CD4-positive, alpha-beta T cell treated with Interleukin-2 at 100 ng/mL for 4 hours (primary cell): Measurements from ENCODE around the gene ISOC1.

ENCODE experiments used
- DNase-seq: peaks from one replicate; pipeline ENCODE4 v3.0.0-alpha.2; 2020; ENCODE audit warnings: low spot score

Gene ISOC1

DNA sequence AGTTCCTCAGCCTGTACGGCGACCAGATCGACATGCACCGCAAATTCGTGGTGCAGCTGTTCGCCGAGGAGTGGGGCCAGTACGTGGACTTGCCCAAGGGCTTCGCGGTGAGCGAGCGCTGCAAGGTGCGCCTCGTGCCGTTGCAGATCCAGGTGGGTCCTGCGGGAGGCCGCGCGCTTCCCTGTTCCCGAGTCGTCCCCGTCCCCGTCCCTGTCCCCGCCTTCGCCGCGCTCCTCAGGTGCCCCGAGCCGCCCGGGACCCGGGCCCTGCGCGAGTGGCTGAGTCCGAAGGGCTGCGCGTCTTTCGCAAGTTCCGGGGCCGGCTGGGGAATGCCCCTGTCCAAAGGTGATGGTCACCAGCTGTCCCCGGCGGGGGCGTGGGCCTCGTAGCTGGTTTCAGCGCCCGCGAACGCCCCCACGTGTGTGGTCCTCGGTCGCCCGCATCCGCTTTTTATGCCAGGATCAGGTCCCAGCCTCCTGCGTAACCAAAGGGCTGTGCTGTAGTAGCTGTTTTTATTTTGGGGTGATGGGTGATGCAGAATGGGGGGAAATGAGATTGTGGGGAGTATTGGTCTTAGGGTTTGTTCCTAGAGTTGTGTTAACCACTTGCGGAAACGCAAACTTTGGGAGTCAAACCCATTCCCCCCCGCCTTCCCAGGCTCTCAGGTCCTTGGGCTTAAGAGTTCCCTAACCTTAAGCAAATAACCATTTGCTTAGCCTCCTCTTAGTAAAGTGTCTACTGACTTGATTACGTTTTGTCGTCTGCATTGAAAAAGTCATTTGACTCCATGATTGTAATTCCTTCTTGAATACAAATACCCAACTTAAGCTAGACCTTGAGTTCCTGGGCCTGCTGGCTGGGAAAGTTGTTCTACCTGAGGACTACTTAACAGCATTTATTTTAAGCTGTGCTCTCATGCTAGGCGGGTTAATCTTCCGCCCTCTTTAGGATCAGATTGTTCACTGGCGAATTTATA is 663 bp downstream of the ISOC1 start:
- DNase-seq, result peak; percentile 32

DNA sequence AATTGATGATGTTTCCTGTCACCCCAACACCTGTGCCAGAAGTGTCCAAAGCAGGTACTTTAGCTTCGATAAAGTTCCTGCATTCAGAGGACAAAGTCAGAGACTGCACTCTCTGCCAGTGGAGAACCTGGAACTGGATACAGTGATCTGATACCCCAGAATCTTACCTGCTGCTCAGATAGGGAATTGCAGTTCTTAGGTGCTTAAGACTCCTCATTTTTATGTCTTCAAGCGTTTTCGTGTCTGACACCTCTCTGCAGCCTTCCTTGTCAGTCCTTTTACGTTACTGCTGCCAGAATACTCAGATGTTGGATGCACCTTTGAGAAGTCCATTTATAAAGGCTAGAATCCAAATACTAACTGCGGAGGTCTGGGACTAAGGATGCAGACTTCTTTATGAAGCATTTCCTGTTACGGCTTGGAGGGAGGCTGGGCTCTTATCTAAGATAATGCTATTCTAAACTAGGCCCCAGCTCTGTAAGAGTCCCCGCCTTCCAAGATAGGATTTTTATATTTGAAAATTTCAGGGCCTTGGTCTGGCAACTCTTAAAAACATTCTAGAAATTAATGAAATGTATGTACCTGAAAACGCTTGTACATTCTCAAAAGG is 1.9 kb downstream of the ISOC1 start:
- DNase-seq, result no peak

DNA sequence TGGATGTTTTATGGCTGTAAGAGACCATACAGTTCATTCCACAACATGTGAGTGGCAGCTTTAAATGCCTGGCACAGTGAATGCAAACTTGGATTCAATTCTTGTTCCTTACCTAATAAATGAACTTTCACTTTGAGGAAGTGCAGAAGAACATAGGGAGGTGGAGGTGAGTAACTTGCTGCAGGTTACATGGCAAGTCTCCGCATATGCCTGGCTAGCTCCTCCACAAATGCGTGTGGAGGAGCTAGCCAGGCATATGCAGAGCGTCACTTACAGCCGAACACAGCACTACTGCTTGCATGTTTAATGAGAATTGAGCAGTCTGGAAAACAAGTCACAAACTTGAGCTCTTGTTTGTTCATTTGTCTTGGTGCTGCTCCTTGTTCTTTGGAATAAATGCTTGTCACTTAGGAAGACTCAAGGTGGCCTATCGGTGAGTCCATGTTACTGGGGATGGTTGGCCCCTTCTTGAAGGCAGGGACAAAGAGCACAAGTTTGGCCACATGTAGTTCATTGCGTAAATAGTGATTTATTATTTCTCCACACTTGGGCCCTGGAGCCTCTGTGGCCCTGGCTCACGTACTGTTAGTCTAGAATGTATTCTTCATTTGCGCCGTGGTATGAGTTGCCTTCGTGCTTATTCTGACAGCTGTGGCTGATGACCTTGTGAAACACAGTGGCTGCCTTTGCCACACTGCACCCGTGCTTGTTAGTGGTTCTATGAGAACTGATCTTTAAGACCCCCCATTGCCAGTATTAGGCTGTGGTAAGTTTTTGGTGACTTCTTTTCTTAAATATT is 3.1 kb downstream of the ISOC1 start:
- DNase-seq, result no peak

DNA sequence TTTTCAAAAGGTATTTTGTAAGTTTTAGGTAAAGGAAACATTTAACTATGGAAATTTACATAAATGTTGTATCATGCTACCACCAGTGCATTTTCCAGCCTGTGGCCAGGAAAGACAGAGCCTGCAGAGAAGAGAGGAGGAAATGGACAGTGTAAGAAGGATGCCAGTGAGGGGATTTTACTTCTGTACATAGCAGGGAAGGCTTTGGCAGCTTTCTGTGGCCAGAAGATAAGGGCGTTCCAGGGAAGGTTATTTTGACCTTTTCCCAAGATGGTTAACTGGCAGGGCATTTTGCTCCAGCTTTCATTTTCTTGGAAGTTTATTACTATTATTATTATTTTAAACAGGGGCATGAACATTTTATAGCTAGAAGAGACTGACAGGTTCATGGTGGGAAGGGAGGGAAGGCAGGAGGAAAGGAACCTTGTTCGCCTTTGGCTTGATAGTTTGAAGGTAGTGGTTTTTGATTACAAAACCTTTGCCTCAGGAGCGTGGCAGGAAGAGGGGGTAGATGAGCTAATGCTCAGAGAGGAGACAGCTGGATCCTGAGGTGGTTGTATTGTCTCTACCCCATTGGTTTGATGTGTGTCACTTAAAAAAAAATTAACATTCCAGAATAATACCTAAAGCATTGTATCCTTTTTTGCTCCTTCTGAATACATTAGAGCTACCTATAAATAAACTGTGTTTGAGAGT is 4.1 kb downstream of the ISOC1 start:
- DNase-seq, result no peak

DNA sequence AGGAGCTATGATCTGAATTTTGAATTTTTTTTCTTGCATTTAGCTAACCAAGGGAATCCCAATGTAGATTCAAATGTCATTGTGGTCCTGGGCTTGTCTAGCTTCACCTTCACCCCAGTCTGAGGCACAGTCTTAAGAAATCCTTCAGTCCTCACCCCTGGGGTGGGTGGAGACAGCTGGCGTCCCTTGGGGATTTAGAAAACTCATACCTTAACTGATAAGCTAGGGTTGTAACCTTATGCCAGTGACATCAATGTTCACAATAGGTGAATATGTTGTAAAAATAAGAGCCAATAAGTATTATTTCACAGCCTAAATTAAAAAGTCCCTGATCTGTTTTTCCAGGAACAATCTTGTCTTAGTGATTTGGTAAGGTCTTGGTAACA is 4.6 kb downstream of the ISOC1 start:
- no peak for DNase-seq

DNA sequence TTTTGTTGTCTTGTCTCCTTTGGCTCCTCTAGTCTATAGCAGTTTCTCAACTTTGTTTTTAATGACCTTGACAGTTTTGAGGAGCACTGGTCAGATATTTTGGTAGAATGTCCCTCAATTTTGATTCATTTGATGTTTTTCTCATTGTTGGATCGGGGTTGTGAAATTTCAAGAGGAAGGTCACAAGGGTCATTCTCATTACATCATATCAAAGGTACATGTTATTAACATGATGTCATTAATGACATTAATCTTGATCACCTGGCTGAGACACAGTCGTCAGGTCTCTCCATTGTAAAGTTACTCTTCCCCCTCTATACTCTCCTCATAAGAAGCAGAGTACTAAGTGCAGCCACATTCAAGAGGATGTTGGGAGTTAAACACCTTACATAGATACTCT is 7.2 kb downstream of the ISOC1 start:
- no peak for DNase-seq

DNA sequence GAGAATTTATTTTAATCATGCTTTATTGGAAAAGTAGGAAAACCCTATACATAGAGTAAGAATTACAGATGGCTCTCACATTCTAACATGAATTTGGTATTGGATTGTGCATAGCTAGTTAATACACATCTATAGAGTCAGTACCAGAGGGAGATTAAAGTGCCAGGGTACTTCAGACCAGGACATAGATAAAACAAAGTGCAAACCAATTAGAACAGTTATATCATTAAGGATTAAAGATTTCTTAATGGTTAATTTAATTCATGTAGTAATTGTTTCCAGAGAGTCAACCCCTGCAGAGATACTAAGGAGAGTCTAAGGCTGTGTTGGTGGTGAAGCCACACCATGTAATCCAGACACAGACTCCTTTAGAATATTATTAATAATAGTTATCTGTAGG is 8.8 kb downstream of the ISOC1 start:
- no peak for DNase-seq

DNA sequence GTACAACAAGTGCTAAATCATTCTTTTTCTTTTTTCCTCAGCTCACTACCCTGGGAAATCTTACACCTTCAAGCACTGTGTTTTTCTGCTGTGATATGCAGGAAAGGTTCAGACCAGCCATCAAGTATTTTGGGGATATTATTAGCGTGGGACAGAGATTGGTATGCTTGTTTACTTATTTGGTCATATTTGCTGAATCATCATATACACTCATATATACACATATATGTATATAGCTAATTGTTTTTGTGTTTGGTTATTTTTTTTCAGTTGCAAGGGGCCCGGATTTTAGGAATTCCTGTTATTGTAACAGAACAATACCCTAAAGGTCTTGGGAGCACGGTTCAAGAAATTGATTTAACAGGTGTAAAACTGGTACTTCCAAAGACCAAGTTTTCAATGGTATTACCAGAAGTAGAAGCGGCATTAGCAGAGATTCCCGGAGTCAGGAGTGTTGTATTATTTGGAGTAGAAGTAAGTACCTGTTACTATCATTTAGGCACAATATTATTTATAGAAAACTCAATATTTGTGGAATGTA is 10.4 kb downstream of the ISOC1 start:
- no peak for DNase-seq

DNA sequence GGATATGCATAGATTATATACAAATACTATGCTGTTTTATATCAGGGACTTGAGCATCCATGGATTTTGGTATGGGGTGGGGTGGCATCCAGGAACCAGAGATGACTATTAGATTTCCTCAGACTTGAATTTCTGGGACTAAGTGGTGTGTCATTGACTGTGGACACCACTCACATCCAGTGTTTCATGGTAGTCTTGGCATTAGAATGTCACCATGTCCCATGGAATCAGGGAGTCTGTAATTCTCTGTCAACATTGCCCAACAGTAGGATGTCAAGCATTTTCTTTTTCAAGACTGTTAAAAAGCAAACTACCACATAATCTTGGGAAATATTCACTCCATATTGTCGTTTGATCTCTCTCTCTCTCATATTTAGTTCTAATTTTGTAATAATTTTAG is 13.1 kb downstream of the ISOC1 start:
- DNase-seq, result no peak

DNA sequence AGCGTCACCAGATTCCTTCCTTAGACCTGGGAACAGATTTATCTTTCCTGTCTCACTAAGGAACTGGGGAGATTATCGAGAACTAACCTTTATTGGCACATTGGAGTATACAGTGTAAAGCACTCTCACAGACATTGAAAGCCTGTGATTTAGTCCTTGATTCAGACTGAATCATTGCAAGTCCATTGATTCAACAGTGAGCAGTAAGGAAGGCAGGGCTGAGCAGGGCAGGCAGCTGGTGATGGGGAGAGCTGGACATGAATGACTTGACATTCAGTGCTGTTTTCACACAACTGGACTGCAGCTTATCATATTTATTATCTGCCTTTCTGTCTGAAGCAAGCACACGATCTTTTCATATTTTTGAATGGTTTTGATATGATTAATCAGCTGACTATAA is 16.2 kb downstream of the ISOC1 start:
- DNase-seq, result no peak

DNA sequence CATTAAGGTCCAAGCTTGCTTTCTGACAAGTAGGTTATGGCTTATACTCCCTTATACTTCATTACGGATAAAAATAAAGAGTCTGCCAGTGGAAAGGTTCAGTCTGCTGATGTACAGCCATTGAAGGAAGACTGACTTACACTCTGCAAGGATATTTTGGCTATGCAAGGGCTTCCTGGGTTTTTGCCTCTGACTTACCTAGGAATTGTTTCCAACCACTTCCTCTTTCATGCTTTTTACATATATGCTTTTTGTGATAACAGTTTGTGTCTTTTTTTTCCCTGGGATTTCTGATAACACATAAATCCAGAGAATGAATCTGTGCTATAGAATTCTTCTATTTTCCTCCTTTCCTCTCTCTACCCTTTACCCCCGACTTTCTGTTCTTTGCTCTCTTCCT is 16.8 kb downstream of the ISOC1 start:
- no peak for DNase-seq

DNA sequence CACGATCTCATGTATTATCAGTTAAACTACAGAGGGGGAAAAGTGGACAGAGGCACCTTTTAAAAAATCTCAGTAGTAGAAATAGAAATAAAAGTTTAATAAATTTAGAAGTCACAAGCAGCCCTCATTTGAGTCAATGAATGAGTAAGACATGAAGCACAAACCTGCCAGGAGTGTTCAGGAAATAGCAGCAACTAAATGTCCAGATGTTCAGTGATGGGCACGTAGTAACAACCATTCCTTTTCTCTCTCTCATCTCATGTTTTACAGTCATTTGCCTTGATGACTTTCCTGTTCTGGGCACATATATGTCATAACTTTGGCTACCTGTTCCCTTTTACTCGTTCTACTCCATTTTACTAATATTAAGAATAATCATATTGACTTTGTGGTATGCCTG is 17.7 kb downstream of the ISOC1 start:
- no peak for DNase-seq

DNA sequence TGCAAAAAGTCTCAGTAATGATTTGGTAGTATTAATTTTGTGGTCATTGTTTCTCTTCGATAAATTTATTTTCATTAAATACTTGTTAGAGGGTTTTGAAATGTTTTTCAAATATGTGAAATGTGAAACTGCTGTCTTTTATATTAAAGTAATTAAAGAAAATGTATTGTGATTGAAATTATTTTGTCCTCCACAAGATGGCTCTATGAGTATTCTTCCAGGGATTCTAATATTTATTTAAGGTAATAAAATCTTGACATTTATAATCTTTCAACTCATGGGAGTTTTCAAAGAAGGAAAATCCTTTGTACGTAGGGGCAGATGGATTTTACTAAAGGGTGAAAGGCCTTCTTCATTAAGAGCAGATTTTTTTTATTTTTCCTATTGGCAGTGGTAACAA is 19.3 kb downstream of the ISOC1 start:
- no peak for DNase-seq

DNA sequence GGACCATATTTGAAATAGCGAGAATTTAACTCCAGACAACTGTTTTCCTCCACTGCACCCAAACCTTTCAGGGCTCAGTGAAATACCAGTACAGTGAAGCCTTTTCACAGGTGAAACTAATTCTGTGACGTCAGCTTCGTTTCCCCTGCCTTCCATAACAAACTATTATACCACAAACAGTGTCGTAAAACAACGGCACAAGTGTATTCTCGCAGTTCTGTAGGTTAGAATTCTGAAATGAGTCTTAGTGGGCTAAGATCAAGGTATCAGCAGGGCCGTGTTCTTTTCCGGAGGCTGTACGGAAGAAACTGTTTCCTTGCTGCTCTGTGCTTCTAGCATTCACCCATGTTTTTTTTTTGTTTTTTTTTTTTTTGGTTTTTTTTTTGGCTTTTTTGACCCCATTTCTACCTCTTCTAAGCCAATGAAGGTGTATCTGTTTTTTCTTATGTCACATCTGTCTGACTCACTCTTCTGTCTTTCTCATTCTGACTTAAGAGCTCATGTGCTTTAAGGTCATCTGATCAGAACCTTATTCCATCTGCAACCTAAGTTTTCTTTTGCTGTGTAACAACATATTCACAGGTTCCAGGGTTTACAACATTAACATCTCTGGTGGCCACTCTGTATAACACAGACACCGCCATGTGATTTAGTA is 20.1 kb downstream of the ISOC1 start:
- no peak for DNase-seq

DNA sequence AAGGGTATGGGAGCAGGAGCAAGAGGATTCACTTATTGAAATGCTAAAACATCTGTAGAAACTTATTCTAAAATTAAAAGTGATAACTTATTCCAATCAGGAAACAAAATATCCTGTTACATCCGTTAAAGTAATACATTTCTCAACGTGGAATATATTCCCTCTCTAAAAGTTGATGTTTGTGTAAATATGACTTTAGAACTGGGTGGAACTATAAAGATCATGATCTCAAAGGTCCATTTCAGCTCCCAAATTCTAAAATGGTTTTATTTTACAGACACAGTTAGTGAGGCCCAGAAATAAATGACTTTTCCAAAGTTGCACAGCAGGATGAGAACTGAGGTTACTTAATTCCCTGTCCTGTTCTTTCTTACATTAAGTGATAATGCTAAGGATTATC is 21.1 kb downstream of the ISOC1 start:
- DNase-seq, result no peak

DNA sequence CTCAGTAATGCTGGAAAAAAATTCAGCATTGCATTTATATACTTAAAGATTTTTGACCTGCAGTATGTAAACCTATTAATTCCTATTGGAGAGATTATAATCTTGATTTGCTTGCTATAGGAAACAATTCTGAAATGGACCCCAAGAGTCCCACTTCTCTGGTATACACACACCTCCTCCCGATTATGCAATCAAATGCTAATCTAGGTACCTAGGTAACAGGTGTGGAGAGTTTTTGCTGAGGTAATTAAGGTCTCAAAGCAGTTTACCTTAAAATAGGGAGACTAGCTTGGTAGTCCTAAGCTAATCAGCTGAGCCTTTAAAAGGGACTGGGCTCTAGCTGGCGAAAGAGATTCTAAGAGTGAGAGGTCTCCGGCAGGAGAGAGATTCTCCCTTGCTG is 22.2 kb downstream of the ISOC1 start:
- no peak for DNase-seq

DNA sequence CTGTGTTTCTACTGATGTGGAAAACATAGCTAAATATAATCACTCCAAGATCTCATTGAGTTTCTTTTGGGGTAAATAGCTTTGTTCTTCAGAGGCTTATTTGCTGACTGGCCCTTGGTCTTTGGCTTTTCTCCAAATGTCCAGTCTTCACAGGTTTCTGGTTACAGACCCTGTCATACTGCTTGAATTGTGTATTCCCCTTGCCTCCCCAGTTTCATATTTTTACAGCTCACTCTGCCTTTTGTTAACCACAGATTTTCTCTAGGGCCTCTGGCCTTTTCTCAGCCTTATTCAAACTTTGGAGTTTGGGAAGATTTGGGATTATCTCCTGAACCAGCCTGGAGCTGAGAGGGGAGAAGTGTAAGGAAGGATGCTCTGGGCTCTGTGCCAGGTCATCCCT is 23.9 kb downstream of the ISOC1 start:
- DNase-seq, result no peak

DNA sequence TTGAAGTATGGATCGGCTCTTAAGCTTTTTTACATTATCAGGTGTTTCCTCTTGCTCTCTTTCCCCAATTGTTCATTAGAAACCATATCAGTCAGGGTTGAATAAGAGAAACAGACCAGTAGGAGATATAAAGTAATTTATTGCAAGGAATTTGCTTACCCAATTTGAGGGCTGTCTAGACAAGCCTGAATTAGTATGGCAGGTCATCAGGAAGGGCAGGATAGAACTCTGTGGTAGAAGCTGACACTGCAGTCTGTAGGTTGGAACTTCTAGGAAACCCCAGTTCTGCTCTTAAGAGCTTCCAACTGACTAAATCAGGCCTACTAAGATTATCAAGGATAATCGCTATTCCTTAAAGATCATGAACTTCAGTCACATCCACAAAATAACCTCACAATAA is 24.3 kb downstream of the ISOC1 start:
- no peak for DNase-seq

DNA sequence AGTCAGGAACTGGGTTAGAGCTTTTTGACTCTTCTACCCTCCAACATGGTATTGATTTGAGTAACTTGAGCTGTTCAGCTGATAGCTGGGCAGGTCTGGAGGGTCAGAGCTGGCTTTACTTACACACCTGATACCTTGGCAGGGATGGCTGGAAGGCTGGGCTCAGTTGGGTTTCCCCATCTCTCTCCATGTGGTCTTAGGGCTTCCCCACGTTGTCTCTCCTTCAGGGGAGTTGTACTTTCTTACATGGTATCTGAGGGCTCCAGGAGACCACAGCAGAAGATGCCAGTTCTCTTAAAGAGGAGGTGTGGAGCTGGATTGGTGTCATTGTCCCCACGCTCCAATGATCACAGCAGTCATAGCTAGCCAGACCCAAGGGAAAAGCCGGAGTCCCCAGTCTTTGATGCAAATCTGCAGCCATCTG is 25.6 kb downstream of the ISOC1 start:
- DNase-seq, result no peak

DNA sequence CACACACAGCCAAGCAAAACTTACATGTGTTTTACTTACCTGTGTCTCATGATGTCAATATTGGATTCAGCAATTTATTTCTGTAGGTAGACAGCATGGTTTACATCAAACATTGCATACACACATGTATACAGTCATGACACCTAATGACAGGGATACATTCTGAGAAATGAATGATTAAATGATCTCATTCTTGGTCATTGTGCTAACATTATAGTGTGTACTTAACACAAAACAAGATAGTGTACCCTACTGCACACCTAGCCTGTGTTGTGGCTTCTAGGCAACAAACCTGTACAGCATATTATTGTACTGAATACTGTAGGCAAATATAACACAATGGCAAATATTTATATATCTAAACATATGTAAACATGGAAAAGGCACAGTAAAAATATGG is 28.0 kb downstream of the ISOC1 start:
- no peak for DNase-seq

DNA sequence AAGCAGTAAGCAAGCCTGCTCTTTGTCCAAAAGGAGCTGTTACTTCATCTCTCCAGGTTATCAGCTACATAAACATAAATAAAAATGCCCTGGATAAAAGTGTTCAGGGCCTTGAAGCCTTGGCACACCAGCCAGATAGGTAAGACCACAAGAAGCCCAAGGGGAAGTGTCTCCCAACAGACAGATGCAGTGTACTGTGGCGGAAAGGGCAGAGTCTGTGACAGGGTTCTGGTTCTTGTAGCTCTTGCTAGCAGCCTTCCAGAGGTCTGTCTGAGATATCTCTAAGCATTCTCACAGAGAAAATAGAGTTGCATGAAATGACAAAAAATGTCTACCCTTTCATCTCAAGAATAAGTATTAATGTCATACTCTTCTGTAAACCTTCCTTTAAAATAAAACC is 30.1 kb downstream of the ISOC1 start:
- DNase-seq, result no peak
